ENCODE measurements around the gene INPP5D. TPM values are rescaled to one million over a fixed set of nuclear protein-coding genes. Genes with fewer than 3 reads are reported as not detected.

INPP5D gene
- total and polyA plus RNA-seq, 2 of the 8 experiments (the other 6 are each of a cell fraction or from before 2014, with no cell fraction given): 4.5 to 7.1 TPM

- Histone ChIP-seq H2AK5ac (ENCODE audit: low read depth, low read length) (no peak overlapping the region), H4K8ac (ENCODE audit: extremely low read depth, insufficient read depth, low read length) (no peak overlapping the region), H2AFZ (ENCODE audit: low read length) (no peak overlapping the region), H3K23ac (ENCODE audit: insufficient read length) (no peak overlapping the region), H2BK15ac (ENCODE audit: low read length) (no peak overlapping the region), H3K27me3 (replicated peaks in 1 of 4; ENCODE audit: control insufficient read depth in 3 of 4, extremely low read depth in 1 of 4, insufficient read depth in 3 of 4, low read length in 3 of 4) (no peaks in the 10 kb centered on the region), H2BK20ac (ENCODE audit: low read length) (no peak overlapping the region), H3K79me1 (ENCODE audit: low read depth, low read length) (no peaks in the 10 kb centered on the region), H3K14ac (ENCODE audit: insufficient read length) (no peak overlapping the region), H3K9ac (replicated peaks in 1 of 4; ENCODE audit: extremely low read depth in 1 of 4, low read depth in 3 of 4, low read length in 3 of 4) (no peak overlapping the region), H3K4me1 (replicated peaks in 1 of 4; ENCODE audit: control insufficient read depth in 3 of 4, insufficient read depth in 4 of 4, low read length in 3 of 4) (peaks cover 0 to 5% (median 3%) of the 10 kb centered on the region in 4 experiments; a peak in 4 of 7 replicates), H4K91ac (replicated peaks; ENCODE audit: insufficient read length, low read length) (no peak overlapping the region), H2BK5ac (ENCODE audit: low read depth, low read length) (no peak overlapping the region), H4K20me1 (replicated peaks in 1 of 2; ENCODE audit: control insufficient read depth in 1 of 2, insufficient read depth in 2 of 2, low read length in 2 of 2) (no peaks in the 10 kb centered on the region), H3K4me2 (ENCODE audit: insufficient read depth in 1 of 2, low read depth in 2 of 2, low read length in 2 of 2) (no peak overlapping the region), H2BK12ac (ENCODE audit: low read depth, low read length) (no peak overlapping the region), H3K23me2 (ENCODE audit: low read depth, low read length) (no peaks in the 10 kb centered on the region), H3K36me3 (ENCODE audit: control insufficient read depth in 2 of 4, insufficient read depth in 4 of 4, low read length in 3 of 4) (no peaks in the 10 kb centered on the region), H4K5ac (ENCODE audit: insufficient read length, low read depth, low read length) (no peak overlapping the region), H3K79me2 (ENCODE audit: control insufficient read depth in 1 of 2, insufficient read depth in 2 of 2, low read length in 2 of 2) (no peaks in the 10 kb centered on the region), H3K4ac (replicated peaks; ENCODE audit: insufficient read length, low read depth, low read length) (no peak overlapping the region), H3K27ac (ENCODE audit: low read depth, low read length) (no peak overlapping the region), H3K4me3 (ENCODE audit: extremely low read depth in 1 of 4, insufficient read depth in 2 of 4, low read depth in 3 of 4, low read length in 4 of 4) (no peak overlapping the region), H2BK120ac (replicated peaks; ENCODE audit: low read depth, low read length) (no peak overlapping the region), H3K9me3 (ENCODE audit: insufficient read depth in 2 of 2, low read depth in 1 of 2, low read length in 1 of 2) (no peaks in the 10 kb centered on the region), H3K18ac (ENCODE audit: extremely low read depth, low read length) (no peak overlapping the region), H3K56ac (replicated peaks; ENCODE audit: insufficient read length, low read depth, low read length) (no peak overlapping the region)
- ChIA-PET CTCF (ENCODE audit: partially characterized antibody) (interaction anchor here (0.6 to 3.3 kb wide), 6 partner anchors 15 to 268 kb away, joined by 3 to 11 read pairs (median 5); no protein-coding TSS in a partner anchor), POLR2A (ENCODE audit: partially characterized antibody) (no interaction called here)
- WGBS, 2 experiments (ENCODE audit: extremely low coverage in 1 of 2, insufficient coverage in 1 of 2, insufficient read length in 1 of 2, insufficient replicate concordance in 2 of 2, low coverage in 1 of 2, low lambda C conversion rate in 2 of 2, missing lambda C conversion rate in 1 of 2): 85% methylated on average over 12 of the region's 13 CpGs; no CpG with 5 or more reads in 1 of the 2 experiments
- no peak for DNase-seq (ENCODE audit: low read depth in 1 of 2, low spot score in 2 of 2)
- no peak for FAIRE-seq
- TF ChIP-seq E2F6 (IDR thresholded peaks at IDR 0.05) (no peak), CHD1 (IDR thresholded peaks at IDR 0.05; ENCODE audit: low read depth, low read length) (no peak)
These were observed 21.6 kb downstream of the INPP5D start for GRCh38 chr2:233081731-233082221.

Measured in H1 (cell line).